Left forelimb (tissue), 1 donor: ENCODE data around the gene CACNA1C.

Source experiments
- DNase-seq: peaks from one replicate; pipeline ENCODE4 v3.0.0-alpha.2; 2018; ENCODE audit warnings: low spot score

Gene CACNA1C

GRCh38 chr12:2627076-2627834 is 574.5 kb downstream of the CACNA1C start:
- no peak for DNase-seq

GRCh38 chr12:2627835-2628191 is 575.0 kb downstream of the CACNA1C start:
- DNase-seq: no peak

- no peak for DNase-seq
These were observed 575.6 kb downstream of the CACNA1C start for GRCh38 chr12:2628401-2628800.

GRCh38 chr12:2629051-2629450 is 576.3 kb downstream of the CACNA1C start:
- no peak for DNase-seq

GRCh38 chr12:2631653-2632350 is 579.0 kb downstream of the CACNA1C start:
- DNase-seq: no peak

GRCh38 chr12:2633176-2633824 is 580.5 kb downstream of the CACNA1C start:
- no peak for DNase-seq

GRCh38 chr12:2633825-2634200 is 581.0 kb downstream of the CACNA1C start:
- DNase-seq: no peak

GRCh38 chr12:2634471-2634870 is 581.7 kb downstream of the CACNA1C start:
- no peak for DNase-seq

GRCh38 chr12:2636741-2637340 is 584.1 kb downstream of the CACNA1C start:
- no peak for DNase-seq

GRCh38 chr12:2637371-2637770 is 584.6 kb downstream of the CACNA1C start:
- DNase-seq: no peak

- no peak for DNase-seq
These were observed 585.7 kb downstream of the CACNA1C start for GRCh38 chr12:2638273-2639019.

GRCh38 chr12:2639020-2639298 is 586.2 kb downstream of the CACNA1C start:
- no peak for DNase-seq

- DNase-seq: peak; percentile 55
These were observed 587.5 kb downstream of the CACNA1C start for GRCh38 chr12:2640281-2640680.

GRCh38 chr12:2640709-2641108 is 587.9 kb downstream of the CACNA1C start:
- no peak for DNase-seq

- no peak for DNase-seq
These were observed 588.4 kb downstream of the CACNA1C start for GRCh38 chr12:2641207-2641606.

GRCh38 chr12:2641761-2642160 is 589.0 kb downstream of the CACNA1C start:
- DNase-seq: peak; percentile 37

GRCh38 chr12:2642176-2642892 is 589.5 kb downstream of the CACNA1C start:
- DNase-seq: peak; percentile 22

GRCh38 chr12:2642896-2643425 is 590.2 kb downstream of the CACNA1C start:
- DNase-seq: peak; percentile 30

- peak; percentile 53 for DNase-seq
These were observed 590.9 kb downstream of the CACNA1C start for GRCh38 chr12:2643576-2644135.

- peak; percentile 4 for DNase-seq
These were observed 592.1 kb downstream of the CACNA1C start for GRCh38 chr12:2644683-2645405.
